NK-92 treated with Interleukin-12 subunit alpha and Interleukin-12 subunit beta, amount 100 ng/mL, for 24 hours (cell line): ENCODE data around the gene SGTA.

Experiments
- DNase-seq: peaks from one replicate; lab custom pipeline; 2025; lab: John Stamatoyannopoulos, UW

Gene SGTA

DNA sequence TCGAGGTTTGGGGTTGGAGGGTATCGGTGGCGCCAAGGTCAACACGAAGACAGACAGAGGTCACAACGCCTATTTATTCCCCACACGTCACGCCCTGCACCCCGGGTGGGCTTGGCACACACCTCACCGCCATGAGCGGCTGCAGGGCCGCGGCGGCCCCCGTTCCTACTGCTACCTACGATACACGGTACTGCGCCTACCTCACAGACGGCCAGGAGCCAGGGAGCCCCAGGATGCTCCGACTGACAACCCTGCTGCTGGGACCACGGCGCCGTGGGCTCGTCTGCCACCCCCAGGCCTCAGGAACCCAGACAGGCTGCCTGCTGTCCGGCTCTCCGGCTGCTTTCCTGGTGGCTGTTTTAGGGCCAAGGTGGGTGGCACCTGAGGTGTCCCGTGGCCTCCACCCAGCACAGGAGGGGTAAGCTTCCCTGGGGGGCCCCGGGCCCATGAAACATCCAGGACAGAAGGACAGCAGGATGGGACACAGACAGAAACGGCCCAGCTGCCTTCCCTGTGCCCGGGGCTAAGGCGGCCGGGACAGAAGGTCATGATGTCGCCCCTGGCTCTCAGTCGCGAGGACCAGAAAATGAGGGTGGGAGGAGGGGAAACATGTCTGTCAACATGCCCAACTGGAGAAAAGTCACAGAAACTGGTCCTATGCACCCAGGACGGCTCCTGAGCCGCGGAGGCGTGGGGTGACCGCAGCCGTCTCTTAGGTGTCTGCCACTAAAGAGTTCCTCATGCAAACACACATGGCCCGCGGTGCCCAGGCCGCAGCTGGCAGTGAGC, 28.2 kb downstream of the SGTA start:
- DNase-seq: no peak

DNA sequence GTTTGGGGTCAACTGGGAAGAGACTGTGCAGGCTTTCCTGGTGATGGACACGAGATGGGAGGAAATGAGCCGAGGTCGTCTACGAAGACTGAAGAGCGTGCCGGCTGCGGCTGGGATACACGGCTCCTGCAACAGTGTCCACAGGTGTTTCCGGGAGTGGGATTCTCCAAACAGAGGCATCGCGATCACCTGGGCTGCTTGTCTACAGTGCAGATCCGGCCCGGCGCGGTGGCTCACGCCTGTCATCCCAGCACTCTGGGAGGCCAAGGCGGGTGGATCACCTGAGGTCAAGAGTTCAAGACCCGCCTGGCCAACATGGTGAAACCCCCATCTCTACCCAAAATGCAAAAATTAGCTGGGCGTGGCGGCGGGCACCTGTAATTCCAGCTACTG, 31.6 kb downstream of the SGTA start:
- no peak for DNase-seq

DNA sequence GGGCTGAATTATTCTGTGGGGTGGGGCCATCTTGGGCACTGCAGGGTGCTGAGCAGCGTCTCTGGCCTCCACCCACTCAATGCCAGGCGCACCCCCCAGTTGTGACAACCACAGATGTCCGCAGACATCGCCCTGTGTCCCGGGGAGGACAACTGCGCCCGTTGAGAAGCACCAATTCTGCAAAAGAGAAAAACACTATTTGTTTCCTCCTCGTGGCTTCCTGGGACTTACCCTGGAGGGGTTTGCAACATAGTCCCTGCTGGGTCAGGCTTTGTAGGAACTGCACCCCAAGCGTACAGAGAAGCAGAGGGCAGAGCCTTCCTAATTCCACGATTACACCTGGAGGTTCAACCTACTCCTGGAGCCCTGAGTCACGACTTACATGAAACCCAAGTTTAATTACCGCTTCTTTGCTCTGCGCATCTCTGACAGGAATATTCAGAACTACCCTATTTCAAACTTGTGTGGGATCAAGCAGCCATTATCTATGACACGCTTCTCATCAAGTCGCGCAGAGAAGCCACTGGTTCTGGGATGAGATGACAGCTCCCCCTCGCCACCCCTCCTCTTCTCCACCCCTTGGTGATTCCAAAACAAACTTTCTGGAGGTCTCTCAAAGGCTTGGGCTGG, 32.1 kb downstream of the SGTA start:
- DNase-seq: no peak

DNA sequence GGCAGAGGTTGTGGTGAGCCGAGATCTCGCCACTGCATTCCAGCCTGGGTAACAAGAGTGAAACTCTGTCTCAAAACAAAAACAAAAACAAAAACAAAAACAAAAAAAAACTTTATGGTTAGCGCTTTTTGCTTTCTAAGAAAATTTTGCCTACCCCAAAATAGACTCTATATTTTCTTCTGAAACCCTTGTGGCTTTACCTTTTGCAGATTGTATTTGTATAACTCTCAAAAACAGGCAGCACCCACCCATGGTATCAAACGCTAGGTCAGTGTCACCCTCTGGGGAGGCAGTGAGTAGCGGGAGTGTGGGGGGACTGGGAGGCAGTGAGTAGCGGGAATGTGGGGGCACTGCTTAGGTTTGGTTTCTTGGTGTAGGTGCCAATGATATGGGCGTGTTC, 35.7 kb downstream of the SGTA start:
- no peak for DNase-seq

DNA sequence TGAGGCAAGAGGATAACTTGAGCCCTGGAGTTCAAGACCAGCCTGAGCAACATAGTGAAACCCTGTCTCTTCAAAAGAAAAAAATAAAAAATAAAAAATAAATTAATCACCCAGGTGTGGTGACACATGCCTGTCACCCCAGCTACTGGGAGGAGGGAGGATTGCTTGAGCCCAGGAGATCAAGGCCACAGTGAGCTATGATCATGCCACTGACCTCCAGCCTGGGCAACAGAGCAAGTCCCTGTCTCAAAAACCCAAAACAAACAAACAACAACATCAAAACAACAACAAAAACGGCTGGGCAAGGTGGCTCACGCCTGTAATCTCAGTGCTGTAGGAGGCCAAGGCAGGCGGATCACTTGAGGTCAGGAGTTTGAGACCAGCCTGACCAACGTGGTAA, 39.0 kb downstream of the SGTA start:
- DNase-seq: no peak

DNA sequence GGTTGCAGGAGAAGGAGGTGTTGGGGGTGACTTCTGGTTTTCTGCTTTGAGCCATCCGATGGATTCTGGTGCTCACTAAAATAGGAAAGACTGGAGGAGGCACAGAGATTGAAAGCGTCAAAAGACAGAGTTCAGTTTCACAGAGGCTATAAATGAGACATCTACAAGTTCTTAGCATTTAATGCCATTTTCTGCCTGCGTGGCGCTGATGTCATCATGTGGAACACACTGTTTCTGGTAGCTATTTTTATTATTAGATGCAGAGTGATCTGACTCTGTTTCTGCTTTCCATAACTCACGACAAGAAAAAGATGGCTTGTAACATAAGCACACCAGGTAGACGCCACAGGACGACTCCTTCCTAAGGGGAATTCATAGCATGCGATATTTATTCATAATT, 40.0 kb downstream of the SGTA start:
- no peak for DNase-seq

DNA sequence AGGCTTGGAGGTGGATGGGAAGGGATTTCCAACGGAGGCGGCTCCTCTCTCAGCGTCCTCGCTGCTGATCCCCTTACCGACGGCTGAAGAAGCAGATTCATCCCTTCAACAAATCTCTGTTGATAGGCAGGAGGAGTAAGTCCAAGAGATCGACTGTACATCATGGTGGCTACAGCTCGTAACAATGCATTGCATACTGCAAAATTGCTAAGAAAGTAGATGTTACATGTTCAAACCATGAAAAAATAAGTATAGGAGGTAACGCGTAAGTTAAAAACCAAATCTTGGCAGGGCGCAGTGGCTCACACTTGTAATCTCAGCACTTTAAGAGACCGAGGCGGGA, 42.8 kb downstream of the SGTA start:
- DNase-seq: no peak

DNA sequence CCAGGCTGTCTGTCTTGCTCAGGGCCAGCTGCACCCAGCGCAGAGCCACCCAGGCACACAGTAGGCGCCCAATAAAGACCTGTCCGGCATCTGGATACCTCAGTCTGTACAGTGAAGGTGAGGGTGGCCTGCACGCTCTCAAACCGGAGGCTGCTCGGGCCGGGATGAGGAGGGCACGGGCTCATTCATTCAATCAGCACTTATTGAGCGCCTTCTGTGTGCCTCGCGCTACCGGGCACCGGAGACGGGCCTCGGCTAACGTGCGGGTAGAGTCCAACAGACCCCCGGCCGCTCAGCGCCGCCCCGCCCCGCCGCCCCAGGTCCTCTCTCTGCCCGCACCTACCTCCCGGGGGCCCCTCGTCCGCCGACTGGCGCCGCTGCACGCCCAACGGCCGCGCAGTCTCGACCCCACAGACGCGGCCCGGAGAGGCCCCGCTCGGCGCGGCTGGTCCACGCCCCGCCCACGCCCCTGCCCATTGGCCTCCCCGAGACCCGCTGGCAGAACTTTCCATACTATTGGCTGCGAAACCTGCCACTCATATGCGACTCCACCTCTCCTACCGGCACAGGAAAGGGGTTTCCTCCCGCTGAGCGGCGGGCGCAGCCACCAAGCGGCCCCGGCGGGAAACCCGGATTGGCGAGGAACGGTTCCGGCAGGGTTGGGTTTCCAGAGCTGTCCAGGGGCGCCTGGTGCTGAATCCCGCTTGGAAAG, 43.3 kb downstream of the SGTA start, which contains the start of gene SLC39A3:
Gene SLC39A3, minus strand, starts transcription at position 416 of the 712 bp plus-strand sequence. CDS start 2,760 bp downstream, outside the sequence.
- peak; percentile 95 for DNase-seq

DNA sequence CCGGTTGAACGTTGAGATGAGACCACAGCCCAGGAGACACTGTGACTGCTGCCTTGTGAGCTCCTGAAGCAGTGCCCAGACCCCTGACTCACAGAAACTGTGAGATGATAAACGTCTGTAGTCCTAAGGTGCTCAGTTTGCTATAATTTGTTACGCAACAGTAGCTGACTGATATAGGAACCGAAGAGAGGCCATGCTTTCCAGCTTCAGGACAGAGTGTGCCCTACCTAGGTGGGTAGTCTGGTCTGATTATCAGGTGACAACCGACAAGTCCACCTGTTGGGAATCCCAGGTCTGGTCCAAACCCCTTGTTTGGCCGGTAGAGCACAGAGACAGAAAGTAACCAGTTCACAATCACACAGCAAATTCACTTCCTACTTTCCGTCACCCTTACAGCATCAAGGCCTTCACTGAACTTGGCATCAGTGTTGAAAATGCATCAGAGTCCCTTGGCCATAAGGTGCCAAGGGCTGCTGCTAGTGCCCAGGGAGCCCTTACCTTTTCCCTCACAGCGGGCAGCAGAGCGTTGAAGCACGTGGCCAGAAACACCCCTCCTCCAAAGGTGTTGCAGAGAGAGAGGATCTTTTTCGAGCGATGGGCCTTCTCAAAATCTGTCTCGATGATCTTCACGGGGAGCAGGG, 46.4 kb downstream of the SGTA start:
- DNase-seq: no peak

DNA sequence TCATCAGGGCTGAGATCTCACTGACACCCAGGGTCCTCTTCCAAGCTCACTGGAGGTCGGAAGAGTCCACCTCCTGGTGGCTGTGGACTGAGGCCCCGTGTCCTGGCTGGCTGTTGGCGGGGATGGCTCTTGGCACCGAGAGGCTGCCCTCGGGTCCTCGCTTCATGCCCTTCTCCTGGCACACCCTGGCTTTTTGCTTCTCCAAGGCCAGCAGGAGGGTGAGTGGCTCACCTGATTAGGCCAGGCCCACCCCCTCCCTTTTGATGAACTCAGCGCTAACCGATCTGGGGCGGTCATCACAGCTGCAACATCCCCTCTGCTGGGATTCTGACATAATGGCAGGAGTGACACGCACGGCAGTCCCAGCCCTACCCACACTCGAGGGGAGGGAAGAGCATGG, 47.7 kb downstream of the SGTA start:
- no peak for DNase-seq

DNA sequence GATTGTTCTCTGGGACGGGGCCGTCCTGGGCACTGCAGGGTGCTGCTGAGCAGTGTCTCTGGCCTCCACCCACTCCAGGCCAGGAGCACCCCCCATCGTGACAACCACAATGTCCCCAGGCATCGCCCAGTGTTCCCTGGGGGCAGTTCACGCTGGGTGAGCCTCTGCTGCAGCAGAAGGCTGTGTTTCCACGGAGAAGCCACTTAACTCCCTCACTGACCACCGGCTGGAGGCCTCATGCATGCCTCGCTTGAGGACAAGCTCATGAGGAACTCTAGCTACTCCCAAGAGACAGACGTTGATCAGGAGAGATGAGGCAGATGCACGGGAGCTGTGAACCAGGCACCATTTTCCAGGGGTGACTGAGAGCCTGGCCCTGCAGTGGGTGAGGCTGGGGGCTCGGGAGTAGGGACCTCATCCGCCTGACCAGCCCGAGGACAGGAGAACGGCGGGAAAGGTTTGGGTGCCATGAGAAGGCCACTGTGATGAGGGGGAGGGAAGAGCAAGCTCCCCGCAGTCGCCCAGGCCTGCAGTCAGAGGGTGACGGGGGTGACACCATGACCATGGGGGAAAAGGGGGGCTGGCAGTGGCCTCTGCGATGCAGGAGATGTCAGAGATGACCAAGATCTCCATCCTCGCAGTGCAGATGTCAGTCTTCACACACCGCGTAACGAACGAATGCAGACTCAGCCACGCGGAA, 48.3 kb downstream of the SGTA start:
- DNase-seq: no peak

DNA sequence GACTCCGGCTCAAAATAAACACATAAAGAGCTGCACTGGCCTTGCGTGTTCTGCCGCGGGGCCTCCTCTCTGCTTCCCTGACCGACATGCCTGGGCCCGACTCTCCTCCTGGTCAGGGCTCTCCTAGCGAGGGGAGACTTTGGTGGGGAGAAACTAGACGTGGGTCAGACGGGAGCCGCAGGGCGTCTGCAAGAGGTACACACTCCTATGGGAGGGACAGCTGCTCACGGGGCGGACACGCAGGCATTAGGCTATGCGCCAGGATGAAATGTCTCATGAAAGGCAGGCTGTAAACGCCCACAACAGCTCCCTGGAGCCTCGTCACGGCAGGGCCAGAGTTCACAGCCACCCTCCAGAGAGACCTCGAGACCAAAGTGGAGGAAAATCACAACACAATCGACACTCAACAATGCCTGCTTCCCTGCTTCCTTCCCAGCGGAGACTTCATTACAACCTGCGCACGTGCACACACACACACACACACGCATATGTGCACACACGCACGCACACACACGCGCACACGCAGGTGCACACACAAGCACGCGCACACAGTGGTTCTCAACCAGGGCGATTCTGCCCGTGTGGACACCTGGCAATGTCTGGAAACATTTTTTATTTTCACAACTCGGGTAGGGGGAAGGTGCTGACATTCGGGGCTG, 49.0 kb downstream of the SGTA start:
- no peak for DNase-seq

DNA sequence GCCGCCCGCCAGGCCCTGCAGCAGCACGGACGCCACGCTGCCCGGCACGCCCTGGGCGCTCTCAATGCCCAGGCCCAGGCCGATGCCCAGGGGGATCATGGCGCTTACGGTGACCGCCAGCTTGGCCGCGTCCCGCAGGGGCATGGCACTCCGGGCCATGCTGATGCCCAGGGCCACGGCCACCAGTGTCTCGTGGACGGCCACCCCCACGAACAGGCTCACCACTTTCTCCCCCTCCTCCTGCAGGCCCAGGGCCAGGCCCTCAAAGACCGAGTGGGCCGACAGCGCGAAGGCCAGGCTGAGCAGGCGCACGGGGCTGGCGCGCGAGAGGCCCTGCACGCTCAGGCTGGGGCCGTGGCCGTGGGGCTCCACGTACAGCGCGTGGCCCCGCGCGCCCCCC, 50.2 kb downstream of the SGTA start:
- DNase-seq: no peak

DNA sequence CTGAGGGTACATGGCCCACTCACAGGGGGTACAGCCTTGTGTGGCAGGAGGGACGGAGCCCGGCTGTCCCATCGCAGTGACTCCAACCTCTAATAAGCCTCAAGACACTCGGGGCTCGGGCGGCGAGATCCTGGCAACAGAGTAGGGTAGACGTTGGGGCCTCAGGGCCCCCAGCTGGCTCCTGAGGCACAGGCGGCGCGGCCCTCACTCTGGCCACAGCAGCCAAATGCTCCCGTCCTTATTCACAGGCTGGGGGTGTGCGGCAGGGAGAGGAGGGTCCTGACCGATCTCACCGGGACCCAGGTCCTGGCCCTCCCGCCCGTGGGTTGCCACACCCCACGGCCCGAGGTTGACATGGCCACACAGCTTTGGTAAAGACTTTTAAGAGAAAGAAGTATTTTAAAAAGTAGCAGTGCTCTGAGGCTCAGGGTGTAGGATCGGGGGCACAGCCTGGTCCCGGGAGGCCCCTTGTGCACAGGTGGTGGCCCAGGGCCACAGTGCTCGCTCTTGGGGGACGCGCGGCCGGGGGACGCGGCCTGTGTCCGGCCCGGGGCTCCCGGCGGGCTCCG, 50.8 kb downstream of the SGTA start:
- no peak for DNase-seq

DNA sequence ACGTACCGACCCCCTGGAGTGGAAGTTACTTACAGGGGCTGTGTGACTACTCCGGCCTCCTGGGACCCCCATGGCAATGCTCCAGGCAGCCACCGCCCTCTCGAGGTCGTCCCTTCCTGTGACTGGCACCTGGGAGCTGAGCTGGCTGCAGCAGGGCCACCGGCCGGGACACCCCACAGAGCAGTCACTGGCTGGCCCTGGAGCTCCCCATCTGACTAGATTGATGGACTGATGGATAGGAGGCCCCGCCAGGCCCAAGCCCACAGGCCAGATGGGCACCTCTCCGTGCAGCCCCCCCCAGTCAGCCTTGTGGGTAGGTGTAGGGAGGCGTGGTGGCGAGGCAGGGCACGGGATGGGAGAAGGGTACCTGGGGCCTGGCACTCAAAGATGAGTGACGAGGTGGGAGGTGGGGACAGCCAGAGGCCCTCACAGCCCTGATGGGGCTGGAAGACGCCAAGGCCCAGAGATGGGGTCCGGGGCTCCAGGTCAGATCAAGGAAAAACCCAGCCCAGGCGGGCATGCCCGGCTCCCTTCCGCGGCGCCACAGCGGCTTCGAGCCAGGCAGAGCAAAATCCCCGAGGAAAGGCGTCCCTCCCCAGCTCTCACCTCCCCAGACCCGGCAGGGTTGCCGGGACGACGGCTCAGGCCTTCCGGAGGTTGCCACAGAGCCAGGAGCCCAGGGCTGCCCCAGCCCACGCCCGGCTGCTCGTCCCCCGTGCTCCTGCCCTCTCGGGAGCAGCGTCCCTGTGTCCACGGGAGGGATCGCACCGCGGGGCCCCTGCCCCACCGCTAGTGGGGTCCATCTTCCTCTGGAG, 51.7 kb downstream of the SGTA start:
- no peak for DNase-seq

DNA sequence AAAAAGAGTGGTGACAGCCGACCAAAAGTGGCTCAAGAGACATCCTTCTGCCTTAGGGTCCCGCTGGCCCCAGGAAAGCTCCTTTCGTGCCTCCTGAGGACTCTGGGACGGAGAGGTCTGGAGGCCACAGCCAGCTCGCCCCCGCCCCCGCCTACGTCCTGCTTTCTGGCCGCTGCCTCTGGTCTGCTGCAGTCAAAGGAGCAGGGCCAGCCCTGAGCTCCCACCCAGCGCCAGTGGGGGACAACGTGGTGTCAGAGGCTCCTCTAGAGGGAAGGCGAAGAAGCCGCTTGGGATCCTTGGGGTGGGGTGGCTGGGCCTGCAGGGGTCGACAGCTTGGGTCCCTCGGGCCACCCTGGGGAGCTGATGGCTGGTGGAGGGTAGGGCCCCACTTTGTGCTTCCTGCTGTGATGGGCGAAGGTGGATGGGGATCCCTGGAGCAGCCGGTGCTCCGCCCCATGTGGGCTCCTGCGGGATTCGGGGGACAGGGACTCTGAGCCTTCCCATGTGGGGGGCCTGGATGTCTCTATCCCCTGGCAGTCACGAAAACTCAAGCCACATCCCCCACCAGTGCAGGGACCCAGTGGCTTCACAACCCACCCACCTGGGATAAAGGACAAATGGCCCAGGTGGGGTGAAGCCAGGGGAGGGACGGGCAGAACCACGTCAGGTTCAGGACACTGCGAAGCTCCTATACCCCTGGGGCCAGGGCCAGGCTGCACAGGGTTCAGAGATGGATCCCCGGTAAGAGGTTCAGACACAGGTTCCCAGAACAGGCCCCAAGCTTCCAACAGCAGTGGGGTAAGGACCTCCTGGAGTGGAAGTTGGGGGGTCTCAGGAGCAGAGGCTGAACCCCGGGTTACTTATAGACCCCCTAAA, 52.9 kb downstream of the SGTA start:
- DNase-seq: no peak

DNA sequence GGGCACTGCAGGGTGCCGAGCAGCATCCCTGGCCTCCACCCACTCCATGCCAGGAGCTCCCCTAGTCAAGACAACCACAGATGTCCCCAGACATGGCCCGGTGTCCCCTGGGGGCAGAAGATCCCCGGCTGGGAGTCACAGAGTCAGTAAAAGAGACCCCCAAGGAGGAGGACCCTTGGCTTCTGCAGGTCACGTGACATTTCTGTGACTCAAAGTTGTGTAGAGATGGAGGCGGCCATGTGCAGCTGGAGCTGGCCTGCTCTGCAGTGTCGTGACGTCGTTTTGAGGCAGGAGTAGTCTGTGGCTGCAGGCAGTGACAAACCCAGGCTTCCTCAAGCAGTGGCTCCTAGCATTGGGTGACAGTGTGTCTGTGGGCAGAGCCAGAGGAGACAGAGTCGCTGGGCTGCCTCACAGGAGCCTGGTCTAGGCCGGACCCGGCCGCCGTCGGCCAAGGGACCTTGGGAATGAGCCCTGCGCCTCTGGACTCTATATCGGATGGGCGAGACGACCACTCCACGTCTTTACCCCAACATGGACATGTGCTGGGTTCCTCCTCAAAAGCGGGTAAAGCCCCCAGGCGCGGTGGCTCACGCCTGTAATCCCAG, 54.2 kb downstream of the SGTA start:
- no peak for DNase-seq

DNA sequence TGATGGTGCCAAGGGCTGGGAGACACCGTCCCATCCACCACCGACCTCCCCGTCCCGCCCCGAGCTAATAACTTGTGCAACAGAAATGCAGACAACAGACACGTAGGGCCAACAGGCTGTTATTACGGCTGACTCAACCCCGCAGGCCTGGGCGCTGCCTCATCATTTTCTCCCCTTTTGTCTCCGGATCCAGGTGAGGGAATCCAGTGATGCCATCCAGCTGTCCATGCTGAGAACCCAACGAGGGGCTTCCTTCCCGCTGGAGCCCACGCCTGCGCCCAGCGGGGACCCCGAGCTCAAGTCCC, 55.5 kb downstream of the SGTA start:
- DNase-seq: no peak
